GM23338 (cell line): ENCODE measurements around the gene LRRC25. TPM values are rescaled to one million over a fixed set of nuclear protein-coding genes. Genes with fewer than 3 reads are reported as not detected.

Experiments used
- ATAC-seq: fragments of 200-7000 bp; cut with Tn5 transposase; 3 replicates; pipeline ENCODE4 v1.9.1; 2020
- DNase-seq: peaks from one replicate; pipeline ENCODE4 v3.0.0-alpha.2; 2015; ENCODE audit warnings: low spot score
- H2AFZ ChIP-seq: fragments of 200-600 bp; sonication (generic); 2 replicates; pipeline ENCODE4 v1.8.0; 2016; ENCODE audit warnings: antibody characterized with exemption, mild to moderate bottlenecking, moderate library complexity
- H3F3A ChIP-seq: fragments of 200-600 bp; sonication (generic); replicated peaks from 2 replicates; pipeline ENCODE4 v1.8.0; 2017; ENCODE audit warnings: antibody characterized with exemption, mixed run types, low read depth
- H3K27ac ChIP-seq: fragments of 200-600 bp; sonication (generic); 2 replicates; pipeline ENCODE4 v1.6.1; 2016; ENCODE audit warnings: low read depth
- H3K27me3 ChIP-seq: fragments of 200-600 bp; sonication (generic); 2 replicates; pipeline ENCODE4 v1.8.0; 2016; ENCODE audit warnings: mild to moderate bottlenecking, mixed run types, moderate library complexity; ENCODE audit not compliant: insufficient read depth
- H3K36me3 ChIP-seq: fragments of 200-600 bp; sonication (generic); 2 replicates; pipeline ENCODE4 v1.8.0; 2016; ENCODE audit warnings: mild to moderate bottlenecking; ENCODE audit not compliant: insufficient read depth
- H3K4me1 ChIP-seq: fragments of 200-600 bp; sonication (generic); 2 replicates; pipeline ENCODE4 v1.8.0; 2016; ENCODE audit warnings: mild to moderate bottlenecking, moderate library complexity; ENCODE audit not compliant: insufficient read depth
- H3K4me2 ChIP-seq: fragments of 200-600 bp; sonication (generic); 2 replicates; pipeline ENCODE4 v1.7.1; 2017; ENCODE audit warnings: mixed run types
- H3K4me3 ChIP-seq: fragments of 200-600 bp; sonication (generic); 2 replicates; pipeline ENCODE4 v1.6.1; 2016; ENCODE audit warnings: mixed run types
- H3K79me2 ChIP-seq: fragments of 200-600 bp; sonication (generic); replicated peaks from 2 replicates; pipeline ENCODE4 v1.8.0; 2017; ENCODE audit warnings: mild to moderate bottlenecking; ENCODE audit not compliant: insufficient read depth
- H3K9me2 ChIP-seq: fragments of 200-600 bp; sonication (generic); 2 replicates; pipeline ENCODE4 v1.8.0; 2017; ENCODE audit not compliant: insufficient read depth
- H4K20me1 ChIP-seq: fragments of 200-600 bp; sonication (generic); replicated peaks from 2 replicates; pipeline ENCODE4 v1.8.0; 2017; ENCODE audit warnings: mild to moderate bottlenecking; ENCODE audit not compliant: insufficient read depth
- H3K27ac Mint-ChIP-seq: 2 replicates; pipeline ENCODE4 v1.8.0; 2020; ENCODE audit warnings: inconsistent platforms, mild to moderate bottlenecking, moderate library complexity, mixed read lengths
- H3K27me3 Mint-ChIP-seq: 3 replicates; pipeline ENCODE4 v1.8.0; 2022; ENCODE audit warnings: low read depth, mild to moderate bottlenecking, moderate library complexity, mixed read lengths, inconsistent platforms; ENCODE audit not compliant: insufficient read depth, poor library complexity
- H3K36me3 Mint-ChIP-seq: 3 replicates; pipeline ENCODE4 v1.8.0; 2021; ENCODE audit warnings: low read depth, mild to moderate bottlenecking, inconsistent platforms, moderate library complexity, mixed read lengths
- H3K4me1 Mint-ChIP-seq: 3 replicates; pipeline ENCODE4 v1.8.0; 2020; ENCODE audit warnings: mild to moderate bottlenecking, inconsistent platforms, mixed read lengths
- H3K4me3 Mint-ChIP-seq: 3 replicates; pipeline ENCODE4 v1.8.0; 2021; ENCODE audit warnings: moderate library complexity, mild to moderate bottlenecking, inconsistent platforms, mixed read lengths
- H3K9me3 Mint-ChIP-seq: 3 replicates; pipeline ENCODE4 v1.8.0; 2020; ENCODE audit warnings: moderate library complexity, mild to moderate bottlenecking, inconsistent platforms, mixed read lengths
- CREB1 ChIP-seq: fragments of 250-450 bp; sonication (Bioruptor Pico); IDR thresholded peaks from 2 replicates; pipeline ENCODE4 v1.5.0; 2020; ENCODE audit warnings: low read depth, mild to moderate bottlenecking, moderate library complexity
- EZH2 ChIP-seq: fragments of 200-600 bp; sonication (generic); IDR thresholded peaks from one replicate; pipeline ENCODE4 v1.8.0; 2017; ENCODE audit warnings: antibody characterized with exemption, mild to moderate bottlenecking, low read depth; ENCODE audit not compliant: unreplicated experiment
- EZH2phosphoT487 ChIP-seq: fragments of 200-600 bp; sonication (generic); IDR thresholded peaks from one replicate; pipeline ENCODE4 v1.8.1; 2018; ENCODE audit warnings: antibody characterized with exemption; ENCODE audit not compliant: unreplicated experiment
- JUNB ChIP-seq: IDR thresholded peaks from one replicate; pipeline ENCODE4 v1.6.1; 2016; ENCODE audit warnings: antibody characterized with exemption; ENCODE audit not compliant: unreplicated experiment
- NANOG ChIP-seq: IDR thresholded peaks from 2 replicates; pipeline ENCODE4 v1.6.1; 2016; ENCODE audit warnings: antibody characterized with exemption, borderline replicate concordance
- POLR2AphosphoS5 ChIP-seq: IDR thresholded peaks from 2 replicates; pipeline ENCODE4 v1.6.1; 2016; ENCODE audit warnings: antibody characterized with exemption, low read depth
- STAT1 ChIP-seq: IDR thresholded peaks from one replicate; pipeline ENCODE4 v1.6.1; 2016; ENCODE audit warnings: antibody characterized with exemption; ENCODE audit not compliant: unreplicated experiment
- ZNF114 ChIP-seq: fragments of 250-450 bp; sonication (Bioruptor Pico); IDR thresholded peaks from 2 replicates; pipeline ENCODE4 v1.5.0; 2020; ENCODE audit warnings: mild to moderate bottlenecking, moderate library complexity
- ZNF331 ChIP-seq: fragments of 250-450 bp; sonication (Bioruptor Pico); IDR thresholded peaks from 2 replicates; pipeline ENCODE4 v1.5.0; 2020; ENCODE audit warnings: low read depth, mild to moderate bottlenecking, moderate library complexity
- polyA plus RNA-seq: library from polyadenylated mRNA; unstranded; fragments of >200 nt; fragmentation: Nextera tagmentation; extraction: Ambion mirVana; gene quantifications from 2 replicates; pipeline ENCODE4 v1.2.1, GENCODE V29; 2016
- total RNA-seq: library from RNA; depleted of rRNA; stranded (reverse); fragments of >200 nt; shearing (Covaris generic); gene quantifications from 2 replicates; pipeline ENCODE4 v1.2.3, GENCODE V29; 2014
- TF ChIP-seq, protein P1 (sequence below), 2 experiments: fragments of 200-600 bp in 1 of 2; sonication (generic) in 1 of 2; conservative IDR thresholded peaks; 2 replicates each; pipeline versions ENCODE4 v1.5.1 to v1.6.1; 2016 to 2017; ENCODE audit warnings: antibody characterized with exemption in 2 of 2, low read depth in 2 of 2, mild to moderate bottlenecking in 2 of 2, moderate library complexity in 1 of 2
- TF ChIP-seq, protein P2 (sequence below): IDR thresholded peaks from one replicate; pipeline ENCODE4 v1.6.1; 2018; ENCODE audit warnings: antibody characterized with exemption; ENCODE audit not compliant: unreplicated experiment
- TF ChIP-seq, protein P3 (sequence below): fragments of 250-450 bp; sonication (Bioruptor Pico); IDR thresholded peaks from 2 replicates; pipeline ENCODE4 v1.5.0; 2020; ENCODE audit warnings: mild to moderate bottlenecking, moderate library complexity
- TF ChIP-seq, protein P4 (sequence below): IDR thresholded peaks from 2 replicates; pipeline ENCODE4 v1.6.1; 2016; ENCODE audit warnings: antibody characterized with exemption

The LRRC25 gene
- total and polyA plus RNA-seq, 2 experiments from 2014 or later = 0.17 to 0.24 TPM

DNA sequence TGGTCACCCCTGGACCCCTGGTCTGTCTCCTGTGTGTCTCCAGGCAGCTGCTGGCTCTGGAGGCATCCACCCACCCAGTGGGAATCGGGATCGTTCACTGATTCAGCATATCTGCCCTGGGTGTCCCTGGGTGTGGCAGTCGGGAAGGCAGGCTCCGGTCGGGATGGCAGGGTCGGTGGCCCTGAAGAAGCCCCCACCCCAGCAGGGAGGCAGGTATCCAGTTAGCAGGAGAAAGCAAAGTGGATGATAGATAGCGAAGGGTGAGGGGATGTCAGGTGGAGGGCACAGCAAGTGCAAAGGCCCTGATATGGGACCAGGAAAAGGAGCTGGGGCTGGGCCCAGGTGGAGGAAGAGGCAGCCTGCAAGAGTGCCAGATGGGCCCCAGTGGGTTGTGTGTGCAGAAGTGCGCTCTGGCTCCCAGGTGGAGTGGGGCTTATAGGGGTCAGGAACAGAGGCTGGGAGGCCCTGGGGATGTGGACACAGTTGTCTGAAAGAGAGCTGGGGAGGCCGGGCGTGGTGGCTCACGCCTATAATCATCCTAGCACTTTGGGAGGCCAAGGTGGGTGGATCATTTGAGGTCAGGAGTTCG is 24.0 kb upstream of the LRRC25 start:
- H3K36me3 Mint-ChIP-seq = no peaks in the 10 kb centered on the region
- H3F3A ChIP-seq = peaks cover 14% of the 10 kb centered on the region
- no peak overlapping the region for H3K27ac ChIP-seq
- H3K4me3 ChIP-seq = no peak overlapping the region
- no peaks in the 10 kb centered on the region for H3K9me2 ChIP-seq
- no peak for ATAC-seq
- TF ChIP-seq POLR2AphosphoS5 (no peak), EZH2phosphoT487 (no peak), CREB1 (CRISPR knock-in tag) (no peak), STAT1 (no peak), ZNF331 (CRISPR knock-in tag) (no peak), EZH2 (no peak), JUNB (no peak), ZNF114 (CRISPR knock-in tag) (no peak), NANOG (no peak)
- TF ChIP-seq, protein P1, sequence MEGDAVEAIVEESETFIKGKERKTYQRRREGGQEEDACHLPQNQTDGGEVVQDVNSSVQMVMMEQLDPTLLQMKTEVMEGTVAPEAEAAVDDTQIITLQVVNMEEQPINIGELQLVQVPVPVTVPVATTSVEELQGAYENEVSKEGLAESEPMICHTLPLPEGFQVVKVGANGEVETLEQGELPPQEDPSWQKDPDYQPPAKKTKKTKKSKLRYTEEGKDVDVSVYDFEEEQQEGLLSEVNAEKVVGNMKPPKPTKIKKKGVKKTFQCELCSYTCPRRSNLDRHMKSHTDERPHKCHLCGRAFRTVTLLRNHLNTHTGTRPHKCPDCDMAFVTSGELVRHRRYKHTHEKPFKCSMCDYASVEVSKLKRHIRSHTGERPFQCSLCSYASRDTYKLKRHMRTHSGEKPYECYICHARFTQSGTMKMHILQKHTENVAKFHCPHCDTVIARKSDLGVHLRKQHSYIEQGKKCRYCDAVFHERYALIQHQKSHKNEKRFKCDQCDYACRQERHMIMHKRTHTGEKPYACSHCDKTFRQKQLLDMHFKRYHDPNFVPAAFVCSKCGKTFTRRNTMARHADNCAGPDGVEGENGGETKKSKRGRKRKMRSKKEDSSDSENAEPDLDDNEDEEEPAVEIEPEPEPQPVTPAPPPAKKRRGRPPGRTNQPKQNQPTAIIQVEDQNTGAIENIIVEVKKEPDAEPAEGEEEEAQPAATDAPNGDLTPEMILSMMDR (conservative IDR thresholded peaks at IDR 0.05; ENCODE audit: low read depth in 2 of 2) = no peak
- TF ChIP-seq, protein P2, sequence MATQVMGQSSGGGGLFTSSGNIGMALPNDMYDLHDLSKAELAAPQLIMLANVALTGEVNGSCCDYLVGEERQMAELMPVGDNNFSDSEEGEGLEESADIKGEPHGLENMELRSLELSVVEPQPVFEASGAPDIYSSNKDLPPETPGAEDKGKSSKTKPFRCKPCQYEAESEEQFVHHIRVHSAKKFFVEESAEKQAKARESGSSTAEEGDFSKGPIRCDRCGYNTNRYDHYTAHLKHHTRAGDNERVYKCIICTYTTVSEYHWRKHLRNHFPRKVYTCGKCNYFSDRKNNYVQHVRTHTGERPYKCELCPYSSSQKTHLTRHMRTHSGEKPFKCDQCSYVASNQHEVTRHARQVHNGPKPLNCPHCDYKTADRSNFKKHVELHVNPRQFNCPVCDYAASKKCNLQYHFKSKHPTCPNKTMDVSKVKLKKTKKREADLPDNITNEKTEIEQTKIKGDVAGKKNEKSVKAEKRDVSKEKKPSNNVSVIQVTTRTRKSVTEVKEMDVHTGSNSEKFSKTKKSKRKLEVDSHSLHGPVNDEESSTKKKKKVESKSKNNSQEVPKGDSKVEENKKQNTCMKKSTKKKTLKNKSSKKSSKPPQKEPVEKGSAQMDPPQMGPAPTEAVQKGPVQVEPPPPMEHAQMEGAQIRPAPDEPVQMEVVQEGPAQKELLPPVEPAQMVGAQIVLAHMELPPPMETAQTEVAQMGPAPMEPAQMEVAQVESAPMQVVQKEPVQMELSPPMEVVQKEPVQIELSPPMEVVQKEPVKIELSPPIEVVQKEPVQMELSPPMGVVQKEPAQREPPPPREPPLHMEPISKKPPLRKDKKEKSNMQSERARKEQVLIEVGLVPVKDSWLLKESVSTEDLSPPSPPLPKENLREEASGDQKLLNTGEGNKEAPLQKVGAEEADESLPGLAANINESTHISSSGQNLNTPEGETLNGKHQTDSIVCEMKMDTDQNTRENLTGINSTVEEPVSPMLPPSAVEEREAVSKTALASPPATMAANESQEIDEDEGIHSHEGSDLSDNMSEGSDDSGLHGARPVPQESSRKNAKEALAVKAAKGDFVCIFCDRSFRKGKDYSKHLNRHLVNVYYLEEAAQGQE = no peak
- TF ChIP-seq, protein P3, sequence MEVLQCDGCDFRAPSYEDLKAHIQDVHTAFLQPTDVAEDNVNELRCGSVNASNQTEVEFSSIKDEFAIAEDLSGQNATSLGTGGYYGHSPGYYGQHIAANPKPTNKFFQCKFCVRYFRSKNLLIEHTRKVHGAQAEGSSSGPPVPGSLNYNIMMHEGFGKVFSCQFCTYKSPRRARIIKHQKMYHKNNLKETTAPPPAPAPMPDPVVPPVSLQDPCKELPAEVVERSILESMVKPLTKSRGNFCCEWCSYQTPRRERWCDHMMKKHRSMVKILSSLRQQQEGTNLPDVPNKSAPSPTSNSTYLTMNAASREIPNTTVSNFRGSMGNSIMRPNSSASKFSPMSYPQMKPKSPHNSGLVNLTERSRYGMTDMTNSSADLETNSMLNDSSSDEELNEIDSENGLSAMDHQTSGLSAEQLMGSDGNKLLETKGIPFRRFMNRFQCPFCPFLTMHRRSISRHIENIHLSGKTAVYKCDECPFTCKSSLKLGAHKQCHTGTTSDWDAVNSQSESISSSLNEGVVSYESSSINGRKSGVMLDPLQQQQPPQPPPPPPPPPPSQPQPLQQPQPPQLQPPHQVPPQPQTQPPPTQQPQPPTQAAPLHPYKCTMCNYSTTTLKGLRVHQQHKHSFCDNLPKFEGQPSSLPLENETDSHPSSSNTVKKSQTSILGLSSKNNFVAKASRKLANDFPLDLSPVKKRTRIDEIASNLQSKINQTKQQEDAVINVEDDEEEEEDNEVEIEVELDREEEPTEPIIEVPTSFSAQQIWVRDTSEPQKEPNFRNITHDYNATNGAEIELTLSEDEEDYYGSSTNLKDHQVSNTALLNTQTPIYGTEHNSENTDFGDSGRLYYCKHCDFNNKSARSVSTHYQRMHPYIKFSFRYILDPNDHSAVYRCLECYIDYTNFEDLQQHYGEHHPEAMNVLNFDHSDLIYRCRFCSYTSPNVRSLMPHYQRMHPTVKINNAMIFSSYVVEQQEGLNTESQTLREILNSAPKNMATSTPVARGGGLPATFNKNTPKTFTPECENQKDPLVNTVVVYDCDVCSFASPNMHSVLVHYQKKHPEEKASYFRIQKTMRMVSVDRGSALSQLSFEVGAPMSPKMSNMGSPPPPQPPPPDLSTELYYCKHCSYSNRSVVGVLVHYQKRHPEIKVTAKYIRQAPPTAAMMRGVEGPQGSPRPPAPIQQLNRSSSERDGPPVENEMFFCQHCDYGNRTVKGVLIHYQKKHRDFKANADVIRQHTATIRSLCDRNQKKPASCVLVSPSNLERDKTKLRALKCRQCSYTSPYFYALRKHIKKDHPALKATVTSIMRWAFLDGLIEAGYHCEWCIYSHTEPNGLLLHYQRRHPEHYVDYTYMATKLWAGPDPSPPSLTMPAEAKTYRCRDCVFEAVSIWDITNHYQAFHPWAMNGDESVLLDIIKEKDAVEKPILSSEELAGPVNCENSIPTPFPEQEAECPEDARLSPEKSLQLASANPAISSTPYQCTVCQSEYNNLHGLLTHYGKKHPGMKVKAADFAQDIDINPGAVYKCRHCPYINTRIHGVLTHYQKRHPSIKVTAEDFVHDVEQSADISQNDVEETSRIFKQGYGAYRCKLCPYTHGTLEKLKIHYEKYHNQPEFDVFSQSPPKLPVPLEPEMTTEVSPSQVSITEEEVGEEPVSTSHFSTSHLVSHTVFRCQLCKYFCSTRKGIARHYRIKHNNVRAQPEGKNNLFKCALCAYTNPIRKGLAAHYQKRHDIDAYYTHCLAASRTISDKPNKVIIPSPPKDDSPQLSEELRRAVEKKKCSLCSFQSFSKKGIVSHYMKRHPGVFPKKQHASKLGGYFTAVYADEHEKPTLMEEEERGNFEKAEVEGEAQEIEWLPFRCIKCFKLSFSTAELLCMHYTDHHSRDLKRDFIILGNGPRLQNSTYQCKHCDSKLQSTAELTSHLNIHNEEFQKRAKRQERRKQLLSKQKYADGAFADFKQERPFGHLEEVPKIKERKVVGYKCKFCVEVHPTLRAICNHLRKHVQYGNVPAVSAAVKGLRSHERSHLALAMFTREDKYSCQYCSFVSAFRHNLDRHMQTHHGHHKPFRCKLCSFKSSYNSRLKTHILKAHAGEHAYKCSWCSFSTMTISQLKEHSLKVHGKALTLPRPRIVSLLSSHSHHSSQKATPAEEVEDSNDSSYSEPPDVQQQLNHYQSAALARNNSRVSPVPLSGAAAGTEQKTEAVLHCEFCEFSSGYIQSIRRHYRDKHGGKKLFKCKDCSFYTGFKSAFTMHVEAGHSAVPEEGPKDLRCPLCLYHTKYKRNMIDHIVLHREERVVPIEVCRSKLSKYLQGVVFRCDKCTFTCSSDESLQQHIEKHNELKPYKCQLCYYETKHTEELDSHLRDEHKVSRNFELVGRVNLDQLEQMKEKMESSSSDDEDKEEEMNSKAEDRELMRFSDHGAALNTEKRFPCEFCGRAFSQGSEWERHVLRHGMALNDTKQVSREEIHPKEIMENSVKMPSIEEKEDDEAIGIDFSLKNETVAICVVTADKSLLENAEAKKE (CRISPR knock-in tag) = no peak
- TF ChIP-seq, protein P4, sequence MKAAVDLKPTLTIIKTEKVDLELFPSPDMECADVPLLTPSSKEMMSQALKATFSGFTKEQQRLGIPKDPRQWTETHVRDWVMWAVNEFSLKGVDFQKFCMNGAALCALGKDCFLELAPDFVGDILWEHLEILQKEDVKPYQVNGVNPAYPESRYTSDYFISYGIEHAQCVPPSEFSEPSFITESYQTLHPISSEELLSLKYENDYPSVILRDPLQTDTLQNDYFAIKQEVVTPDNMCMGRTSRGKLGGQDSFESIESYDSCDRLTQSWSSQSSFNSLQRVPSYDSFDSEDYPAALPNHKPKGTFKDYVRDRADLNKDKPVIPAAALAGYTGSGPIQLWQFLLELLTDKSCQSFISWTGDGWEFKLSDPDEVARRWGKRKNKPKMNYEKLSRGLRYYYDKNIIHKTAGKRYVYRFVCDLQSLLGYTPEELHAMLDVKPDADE = no peak
- no peak overlapping the region for H2AFZ ChIP-seq
- H3K36me3 ChIP-seq = no peaks in the 10 kb centered on the region
- peaks cover 6% of the 10 kb centered on the region; the same call in 1 of the 2 replicates for H4K20me1 ChIP-seq
- H3K4me2 ChIP-seq = no peak overlapping the region
- no peak overlapping the region for H3K27ac Mint-ChIP-seq
- H3K4me1 ChIP-seq = peaks cover 7% of the 10 kb centered on the region; the same call in 1 of the 2 replicates
- DNase-seq = no peak
- H3K4me1 Mint-ChIP-seq = peaks cover 36% of the 10 kb centered on the region
- H3K27me3 ChIP-seq = peaks cover 39% of the 10 kb centered on the region
- no peaks in the 10 kb centered on the region for H3K9me3 Mint-ChIP-seq
- no peaks in the 10 kb centered on the region for H3K79me2 ChIP-seq
- no peak overlapping the region; the same call in 2 of the 3 replicates for H3K4me3 Mint-ChIP-seq
- peaks cover 41% of the 10 kb centered on the region for H3K27me3 Mint-ChIP-seq
